ENCODE results near the gene RDX.
"Not testable (repeated sequence)": the region's sequence is repeated elsewhere in the genome, so short reads cannot be mapped to it uniquely, and the experiment has no call there.

RDX gene

GRCh38 chr11:110306019-110306388, 9.6 kb upstream of the RDX start:
- in situ Hi-C loops (cut with HindIII; ENCODE audit: low sequenced_read_pairs) = not testable (repeated sequence)

DNA sequence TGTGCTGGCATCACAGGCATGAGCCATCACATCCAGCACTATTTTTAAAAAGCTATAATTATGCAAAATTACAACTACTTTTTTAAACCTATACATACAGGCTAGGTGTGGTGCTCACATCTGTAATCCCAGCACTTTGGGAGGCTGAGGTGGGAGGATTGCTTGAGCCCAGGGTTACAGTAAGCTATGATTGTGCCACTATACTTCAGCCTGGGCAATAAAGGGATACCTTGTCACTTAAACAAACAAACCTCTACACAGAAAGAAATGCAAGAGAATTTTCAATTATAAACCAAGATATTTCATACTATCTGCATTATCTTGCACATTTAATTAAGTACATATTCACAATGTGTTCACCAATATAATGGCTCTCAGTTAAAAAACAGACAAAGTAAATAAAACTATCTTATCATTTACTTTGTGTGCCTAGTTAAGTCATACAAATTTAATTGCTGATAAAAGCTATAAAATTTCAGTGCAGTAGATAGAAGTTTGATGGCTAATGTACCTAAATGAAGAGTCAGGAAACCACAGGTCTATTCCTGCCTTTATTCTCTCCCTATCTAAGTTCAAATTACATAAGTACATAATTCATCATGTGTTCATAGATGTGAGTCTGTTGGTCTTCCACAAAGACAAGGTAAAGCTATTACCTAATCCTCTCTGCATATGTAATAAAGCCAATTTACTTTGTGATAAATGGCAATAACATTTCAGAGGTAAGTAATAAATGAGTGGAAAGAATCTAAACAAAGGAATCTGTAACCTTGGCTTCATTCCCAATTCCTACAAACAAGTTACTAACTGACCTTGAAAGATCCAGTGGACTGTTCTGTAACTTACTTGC, 9.0 kb upstream of the RDX start:
- in situ Hi-C loops (cut with HindIII; ENCODE audit: low sequenced_read_pairs) = no loop called here

DNA sequence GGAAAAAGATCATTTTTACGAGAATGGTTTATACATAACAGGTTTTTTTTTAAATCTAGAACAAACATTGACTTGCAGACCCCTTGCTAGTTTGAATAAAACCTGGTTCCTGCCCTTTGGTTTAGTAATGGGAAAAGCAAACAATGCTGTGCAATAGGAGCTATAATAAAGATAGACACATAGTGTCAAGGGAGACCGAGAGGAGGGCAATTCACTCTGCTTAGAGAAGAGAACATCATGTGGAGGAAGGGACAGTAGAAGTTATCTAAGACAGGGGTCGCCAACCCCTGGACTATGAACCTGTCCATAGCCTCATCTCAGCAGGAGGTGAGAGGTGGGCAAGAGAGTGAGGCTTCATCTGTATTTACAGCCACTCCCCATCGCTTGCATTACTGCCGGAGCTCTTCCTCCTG, 7.0 kb upstream of the RDX start:
- in situ Hi-C loops (cut with HindIII; ENCODE audit: low sequenced_read_pairs) = no loop called here

DNA sequence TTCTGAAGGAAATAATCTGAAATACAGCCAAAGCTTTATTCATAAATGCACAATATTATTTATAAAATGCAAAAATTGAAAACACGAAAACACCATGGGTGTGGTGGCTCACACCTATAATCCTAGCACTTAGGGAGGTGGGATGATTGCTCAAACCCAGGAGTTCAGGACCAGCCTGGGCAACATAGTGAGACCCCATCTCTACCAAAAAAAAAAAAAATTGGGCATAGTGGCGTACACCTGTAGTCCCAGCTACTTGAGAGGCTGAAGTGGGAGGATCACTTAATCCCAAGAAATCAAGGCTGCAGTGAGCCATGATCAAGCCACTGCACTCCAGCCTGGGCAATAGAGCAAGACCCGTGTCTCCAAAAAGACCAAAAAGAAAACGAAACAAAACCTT, 5.2 kb upstream of the RDX start:
- in situ Hi-C loops (cut with HindIII; ENCODE audit: low sequenced_read_pairs) = no loop called here

- in situ Hi-C loops (cut with HindIII; ENCODE audit: low sequenced_read_pairs) = no loop called here
These were observed 4.6 kb upstream of the RDX start for GRCh38 chr11:110301032-110301431.

DNA sequence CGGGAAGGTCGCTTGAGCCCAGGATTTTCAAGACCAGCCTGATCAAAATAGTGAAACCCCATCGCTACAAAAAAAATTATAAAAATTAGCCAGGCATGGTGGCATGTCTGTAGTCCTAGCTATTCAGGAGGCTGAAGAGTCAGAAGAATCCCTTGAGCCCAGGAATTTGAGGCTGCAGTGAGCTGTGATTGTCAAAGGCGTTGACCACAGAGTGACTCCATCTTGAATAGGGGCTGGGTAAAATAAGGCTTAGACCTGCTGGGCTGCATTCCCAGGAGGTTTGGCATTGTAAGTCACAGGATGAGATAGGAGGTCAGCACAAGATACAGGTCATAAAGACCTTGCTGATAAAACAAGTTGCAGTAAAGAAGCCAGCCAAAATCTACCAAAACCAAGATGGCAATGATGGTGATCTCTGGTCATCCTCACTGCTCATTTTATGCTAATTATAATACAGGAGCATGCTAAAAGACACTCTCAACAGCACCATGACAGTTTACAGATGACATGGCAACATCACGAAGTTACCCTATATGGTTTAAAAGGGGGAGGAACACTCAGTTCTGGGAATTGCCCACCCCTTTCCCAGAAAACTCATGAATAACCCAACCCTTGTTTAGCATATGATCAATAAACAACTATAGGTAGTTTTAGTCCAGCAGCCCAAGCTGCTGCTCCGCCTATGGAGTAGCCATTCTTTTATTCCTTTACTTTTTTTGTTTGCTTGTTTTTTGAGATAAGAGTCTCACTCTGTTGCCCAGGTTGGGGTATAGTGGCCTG, 2.8 kb upstream of the RDX start:
- in situ Hi-C loops (cut with HindIII; ENCODE audit: low sequenced_read_pairs) = no loop called here

DNA sequence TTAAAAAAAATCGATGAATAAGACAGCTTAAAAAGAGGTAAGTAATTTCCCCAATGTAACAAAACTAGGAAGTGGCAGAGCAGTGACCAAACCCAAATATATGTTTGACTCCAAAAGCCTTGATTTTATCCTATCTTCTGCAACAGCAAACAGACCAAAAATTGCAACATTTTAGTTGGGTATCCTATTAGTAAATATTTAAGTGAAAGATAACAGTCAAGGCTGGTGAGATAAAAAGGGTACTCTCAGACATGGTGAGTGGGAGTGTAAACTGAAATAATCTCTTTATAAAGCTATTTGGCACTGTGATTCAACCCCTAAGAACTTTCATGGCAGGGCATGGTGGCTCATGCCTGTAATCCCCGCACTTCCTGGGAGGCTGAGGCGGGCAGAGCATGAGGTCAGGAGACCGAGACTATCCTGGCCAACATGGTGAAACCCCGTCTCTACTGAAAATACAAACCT, 1.9 kb upstream of the RDX start:
- in situ Hi-C loops (cut with HindIII; ENCODE audit: low sequenced_read_pairs) = no loop called here

DNA sequence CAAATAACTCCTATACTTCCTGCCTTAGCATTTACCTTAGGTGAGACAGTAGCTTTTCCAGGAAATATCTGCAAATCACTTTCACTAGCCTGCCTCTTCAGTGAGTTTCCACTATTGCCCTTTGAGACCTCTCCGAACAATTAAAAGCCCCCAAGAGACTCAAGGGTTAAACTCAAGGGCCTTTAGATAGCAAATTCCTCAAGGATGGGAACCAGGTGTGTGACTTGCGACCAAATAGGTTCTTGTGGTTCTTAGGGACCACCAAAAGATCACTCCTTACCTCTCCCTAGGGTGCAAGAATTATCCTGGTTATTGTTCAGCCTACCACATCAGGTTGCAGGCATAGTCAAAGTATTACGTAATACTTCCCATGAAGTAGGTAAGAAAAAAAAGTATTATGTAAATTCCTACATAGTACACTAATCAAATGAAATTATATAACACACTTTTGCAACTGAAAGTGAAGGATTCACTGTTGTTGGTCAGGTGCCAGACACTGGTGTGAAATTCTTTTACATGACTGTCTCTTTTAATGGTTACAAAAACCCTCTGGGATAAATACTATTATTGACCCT, 1.4 kb upstream of the RDX start:
- in situ Hi-C loops (cut with HindIII; ENCODE audit: low sequenced_read_pairs) = no loop called here

- in situ Hi-C loops (cut with HindIII; ENCODE audit: low sequenced_read_pairs) = no loop called here
These were observed 787 bp upstream of the RDX start for GRCh38 chr11:110297076-110297725.

GRCh38 chr11:110295531-110296225, 736 bp downstream of the RDX start:
- in situ Hi-C loops (cut with HindIII; ENCODE audit: low sequenced_read_pairs) = no loop called here

DNA sequence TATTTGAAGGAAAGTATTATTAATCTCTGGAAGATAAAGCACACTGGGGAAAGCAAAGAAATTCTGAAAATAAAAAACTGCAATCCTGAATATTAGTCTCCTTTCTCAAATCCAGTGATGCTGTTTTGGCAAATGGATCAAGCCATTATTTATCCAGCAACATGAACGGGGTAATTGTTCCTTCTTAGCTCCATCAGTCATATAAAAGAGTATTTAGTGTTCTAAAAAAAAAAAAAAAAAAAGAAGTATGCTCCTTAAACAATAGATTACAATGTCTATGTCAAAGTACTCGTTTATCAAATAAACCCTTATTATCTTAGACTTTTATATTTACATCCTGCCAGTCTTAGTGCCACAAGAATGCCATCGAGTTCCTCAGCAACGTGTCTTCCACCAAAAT, 1.3 kb downstream of the RDX start:
- in situ Hi-C loops (cut with HindIII; ENCODE audit: low sequenced_read_pairs) = no loop called here

- in situ Hi-C loops (cut with HindIII; ENCODE audit: low sequenced_read_pairs) = no loop called here
These were observed 1.9 kb downstream of the RDX start for GRCh38 chr11:110294509-110294908.

- in situ Hi-C loops (cut with HindIII; ENCODE audit: low sequenced_read_pairs) = no loop called here
These were observed 3.0 kb downstream of the RDX start for GRCh38 chr11:110293389-110293788.

GRCh38 chr11:110292146-110292545, 4.3 kb downstream of the RDX start:
- in situ Hi-C loops (cut with HindIII; ENCODE audit: low sequenced_read_pairs) = not testable (repeated sequence)

DNA sequence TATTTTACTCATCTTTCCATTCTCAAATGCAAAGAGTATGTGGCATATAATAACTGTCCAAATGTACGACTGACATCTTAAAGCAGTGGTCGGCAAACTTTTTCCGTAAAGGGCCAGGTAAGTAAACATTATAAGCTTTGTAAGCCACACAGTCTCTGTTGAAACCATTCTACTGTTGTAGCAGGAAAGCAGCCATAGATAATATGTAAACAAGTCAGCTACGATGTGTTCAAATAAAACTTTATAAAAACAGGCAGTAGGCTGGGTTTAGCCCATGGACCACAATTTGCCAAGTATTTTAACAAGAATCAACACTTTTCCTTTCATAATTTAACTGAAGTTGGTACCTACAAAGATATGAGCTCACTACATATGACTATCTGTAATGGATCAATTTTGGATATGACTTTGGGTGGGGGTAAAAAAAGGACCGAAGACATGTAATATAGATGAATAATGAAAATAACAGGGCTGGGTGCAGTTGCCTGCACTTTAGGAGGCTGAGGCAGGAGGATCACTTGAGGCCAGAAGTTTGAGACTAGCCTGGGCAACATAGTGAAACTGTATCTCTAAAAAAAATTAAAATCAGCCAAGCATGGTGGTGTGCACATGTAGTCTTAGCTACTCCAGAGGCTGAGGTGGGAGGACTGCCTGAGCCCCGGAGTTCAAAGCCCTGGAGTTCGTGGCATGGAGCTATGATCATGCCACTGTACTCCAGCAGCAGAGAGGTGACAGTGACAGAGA, 5.7 kb downstream of the RDX start:
- in situ Hi-C loops (cut with HindIII; ENCODE audit: low sequenced_read_pairs) = no loop called here

DNA sequence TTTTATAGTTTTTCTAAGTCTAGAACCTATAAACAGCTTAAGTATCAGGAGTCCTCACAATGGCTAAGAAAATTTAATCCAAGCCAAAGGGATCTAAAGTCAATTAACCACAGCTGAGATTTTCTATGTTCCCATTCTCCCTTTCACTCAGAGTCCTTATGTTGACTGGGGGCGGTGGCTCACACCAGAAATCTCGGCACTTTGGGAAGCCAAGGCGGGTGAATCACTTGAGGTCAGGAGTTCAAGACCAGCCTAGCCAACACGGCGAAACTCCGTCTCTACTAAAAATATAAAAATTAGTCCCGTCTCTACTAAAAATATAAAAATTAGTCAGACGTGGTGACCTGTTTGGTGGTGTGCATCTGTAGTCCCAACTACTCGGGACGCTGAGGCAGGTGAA, 6.9 kb downstream of the RDX start:
- in situ Hi-C loops (cut with HindIII; ENCODE audit: low sequenced_read_pairs) = no loop called here

DNA sequence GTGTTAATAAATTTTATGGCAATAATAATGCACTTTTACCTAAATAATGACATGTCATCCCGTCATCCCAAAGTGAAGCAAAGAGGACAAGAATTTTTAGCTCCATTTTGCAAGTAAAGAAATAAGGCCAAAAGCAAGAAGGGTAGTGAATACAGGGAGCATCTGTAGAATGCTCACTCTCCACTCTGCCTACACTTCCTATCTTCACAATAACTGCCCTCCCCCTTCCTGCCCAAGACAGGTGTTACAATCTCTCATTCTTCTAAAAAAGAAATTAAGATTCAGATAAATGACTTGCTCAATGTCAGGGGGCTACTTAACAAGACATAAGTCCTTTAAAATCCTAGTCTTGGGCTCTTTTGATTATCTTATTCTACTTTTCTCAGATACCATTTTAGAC, 8.9 kb downstream of the RDX start:
- in situ Hi-C loops (cut with HindIII; ENCODE audit: low sequenced_read_pairs) = no loop called here

DNA sequence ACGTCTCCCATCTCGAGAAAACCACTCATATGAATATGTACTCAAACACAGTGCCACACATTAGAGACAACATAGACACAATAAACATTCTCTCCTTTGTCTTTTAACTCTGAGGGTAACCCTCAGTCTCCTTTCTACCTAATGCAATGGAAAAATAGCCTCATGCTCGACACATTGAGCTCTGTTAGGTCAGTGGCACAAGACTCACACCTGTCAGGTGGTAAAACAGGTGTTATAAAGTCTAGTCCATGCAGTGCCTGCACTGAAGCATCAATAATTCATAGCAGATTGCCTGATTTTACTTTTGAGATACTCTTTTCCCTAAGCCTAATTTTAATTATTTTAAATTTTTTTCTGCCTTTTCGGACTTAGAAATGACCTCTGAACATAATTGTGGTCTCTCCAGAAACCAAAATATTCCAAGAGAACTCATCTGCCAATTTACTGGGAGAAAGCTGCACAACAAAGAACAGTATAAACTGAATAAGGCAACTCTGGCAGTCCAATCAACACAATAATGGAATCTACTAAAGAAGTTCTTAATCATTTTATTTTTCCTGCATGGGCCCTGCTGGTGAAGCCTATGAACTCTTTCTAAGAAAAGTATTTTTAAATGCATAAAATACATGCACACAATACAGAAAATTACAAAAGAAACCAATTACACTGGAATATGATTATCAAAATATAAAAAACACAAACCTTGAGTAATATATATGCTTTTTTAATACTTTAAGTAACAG, 9.9 kb downstream of the RDX start:
- in situ Hi-C loops (cut with HindIII; ENCODE audit: low sequenced_read_pairs) = no loop called here

DNA sequence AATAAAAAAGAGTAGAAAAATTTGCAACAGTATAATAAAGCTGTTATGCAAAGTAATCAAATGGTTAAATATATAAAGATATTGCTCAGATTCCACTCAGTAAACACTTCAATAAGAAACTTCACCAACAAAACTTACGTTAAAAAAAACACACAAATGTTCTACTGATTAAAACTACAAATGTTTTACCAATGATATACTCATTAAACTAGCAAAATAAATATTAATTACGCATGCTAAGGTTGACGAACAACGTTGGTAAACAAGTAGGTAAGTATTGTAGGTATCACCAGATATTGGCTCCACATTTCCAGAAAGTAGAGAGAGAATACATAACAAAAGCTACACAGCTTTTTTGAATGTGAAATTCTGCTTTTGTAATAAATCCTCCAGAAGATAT, 12.6 kb downstream of the RDX start:
- in situ Hi-C loops (cut with HindIII; ENCODE audit: low sequenced_read_pairs) = no loop called here
